HepG2 (cell line): Measurements from ENCODE around the gene UNC119B. TPM values are rescaled to one million over a fixed set of nuclear protein-coding genes. Genes with fewer than 3 reads are reported as not detected.

Experiments used
- ATAC-seq: fragments of 200-7000 bp; cut with Tn5 transposase; 3 replicates; pipeline ENCODE4 v1.9.1; 2020; ENCODE audit warnings: mild to moderate bottlenecking, moderate library complexity
- BruUV-seq: library from RNA; stranded (reverse); fragments of 400-500 nt; replicated peaks from 2 replicates; lab custom pipeline; 2021; lab: Mats Ljungman, UMichigan
- CTCF ChIA-PET: fragments of 300-600 bp; formaldehyde crosslinking; extraction: SDS; loops from one replicate; lab custom pipeline; 2021; ENCODE audit warnings: low total read pairs, inconsistent platforms, low intra/inter-chr PET ratio; lab: Yijun Ruan, JAX
- POLR2A ChIA-PET: fragments of 350-600 bp; sonication (Branson Sonifier 250); formaldehyde crosslinking; loops from one replicate; lab custom pipeline; 2020; ENCODE audit warnings: antibody characterized with exemption, inconsistent platforms; lab: Yijun Ruan, JAX
- DNase-seq: peaks from one replicate; pipeline ENCODE4 v3.0.0-alpha.2; 2015; ENCODE audit warnings: low spot score
- FAIRE-seq: peaks from 3 replicates; lab custom pipeline; 2011; peaks lifted over from hg19 to GRCh38; lab: Jason Lieb, UNC
- H2AFZ ChIP-seq: one replicate; pipeline ENCODE4 v1.6.1; 2011; ENCODE audit warnings: low read length, inconsistent platforms
- H3K27ac ChIP-seq: fragments of 300-600 bp; 3 replicates; pipeline ENCODE4 v1.8.0; 2011; ENCODE audit warnings: mixed run types, mild to moderate bottlenecking, mixed read lengths, low read length, inconsistent platforms; ENCODE audit not compliant: insufficient read depth; ENCODE audit errors: extremely low read length
- H3K27me3 ChIP-seq, 2 experiments: fragments of 200-600 bp in 1 of 2; 2 replicates in 1 of 2; 3 replicates in 1 of 2; pipeline versions ENCODE4 v1.6.0 to v1.8.0; 2011; ENCODE audit warnings: low read length in 2 of 2, mild to moderate bottlenecking in 2 of 2, moderate library complexity in 2 of 2, inconsistent platforms in 1 of 2; ENCODE audit not compliant: insufficient read depth in 2 of 2, control insufficient read depth in 1 of 2
- H3K36me3 ChIP-seq, 2 experiments: fragments of 200-600 bp in 1 of 2; replicated peaks in 1 of 2; 2 replicates in 1 of 2; 3 replicates in 1 of 2; pipeline versions ENCODE4 v1.5.1 to v1.8.0; 2011; ENCODE audit warnings: low read length in 2 of 2, inconsistent platforms in 1 of 2; ENCODE audit not compliant: insufficient read depth in 2 of 2, control insufficient read depth in 1 of 2
- H3K4me1 ChIP-seq: 2 replicates; pipeline ENCODE4 v1.5.1; 2012; ENCODE audit warnings: low read length, inconsistent platforms; ENCODE audit not compliant: insufficient read depth
- H3K4me2 ChIP-seq: 2 replicates; pipeline ENCODE4 v1.6.0; 2011; ENCODE audit warnings: low read depth, low read length, inconsistent platforms
- H3K4me3 ChIP-seq, 3 experiments: fragments of 200-600 bp in 1 of 3; sonication (generic), shearing (Covaris generic) in 1 of 3; replicated peaks in 1 of 3; 2 replicates each; pipeline ENCODE4 v1.5.1; 2011 to 2016; ENCODE audit warnings: low read length in 3 of 3, inconsistent platforms in 2 of 3, low read depth in 2 of 3, mild to moderate bottlenecking in 2 of 3, control low read depth in 1 of 3, mixed read lengths in 1 of 3; ENCODE audit not compliant: insufficient read depth in 1 of 3
- H3K79me2 ChIP-seq: one replicate; pipeline ENCODE4 v1.6.1; 2011; ENCODE audit warnings: low read length, inconsistent platforms; ENCODE audit not compliant: insufficient read depth
- H3K9ac ChIP-seq: 2 replicates; pipeline ENCODE4 v1.6.0; 2011; ENCODE audit warnings: mild to moderate bottlenecking, low read depth, low read length, inconsistent platforms; ENCODE audit not compliant: insufficient read depth
- H3K9me3 ChIP-seq: 2 replicates; pipeline ENCODE4 v1.5.1; 2012; ENCODE audit warnings: mild to moderate bottlenecking, low read length
- H4K20me1 ChIP-seq: 2 replicates; pipeline ENCODE4 v1.6.0; 2011; ENCODE audit warnings: inconsistent platforms, mild to moderate bottlenecking, low read length, moderate library complexity; ENCODE audit not compliant: insufficient read depth
- KLF13 ChIP-seq: sonication (generic); formaldehyde crosslinking; IDR thresholded peaks from 2 replicates; pipeline ENCODE4 v1.4.0; 2020; ENCODE audit warnings: mild to moderate bottlenecking, missing genetic modification reagents
- TBP ChIP-seq: sonication (generic); formaldehyde crosslinking; IDR thresholded peaks from 2 replicates; pipeline ENCODE4 v1.5.0; 2020; ENCODE audit warnings: missing genetic modification reagents
- ZBTB38 ChIP-seq: sonication (generic); formaldehyde crosslinking; IDR thresholded peaks from 2 replicates; pipeline ENCODE4 v1.5.1; 2020; ENCODE audit warnings: mild to moderate bottlenecking, missing genetic modification reagents
- ZBTB7A ChIP-seq: sonication (generic); formaldehyde crosslinking; IDR thresholded peaks from 2 replicates; pipeline ENCODE4 v1.8.0; 2022; ENCODE audit warnings: mild to moderate bottlenecking, missing genetic modification reagents
- ZKSCAN1 ChIP-seq: fragments of 150-350 bp; IDR thresholded peaks from 2 replicates; pipeline ENCODE4 v1.6.1; 2014; ENCODE audit warnings: low read length
- WGBS: methylation state at CpG from one replicate; pipeline ENCODE4 v1.1.6; 2017; ENCODE audit warnings: low lambda C conversion rate; 5-methylcytosine and 5-hydroxymethylcytosine counted together
- in situ Hi-C: cut with HindIII; loops from 2 replicates; pipeline ENCODE4 v1.10.0; 2017; ENCODE audit warnings: low pct_unique_long_range_greater_than_20kb; ENCODE audit not compliant: extremely low pct_ligation_motif_present
- intact Hi-C: fragments of 100-400 bp; cut with micrococcal nuclease; formaldehyde crosslinking; loops from one replicate; pipeline ENCODE4 v1.10.0; 2022; ENCODE audit not compliant: unreplicated experiment
- polyA plus RNA-seq, 8 experiments: library from polyadenylated mRNA; depleted of rRNA in 3 of 8; stranded (reverse) in 7 of 8; unstranded in 1 of 8; fragments of >200 nt; fragmentation: Illumina TruSeq in 4 of 8; extraction: Trizol in 4 of 8; gene quantifications; 2 replicates each; pipeline versions ENCODE4 v1.2.1 to v1.2.3, GENCODE V29; 2011 to 2016; ENCODE audit warnings: low read depth in 4 of 8, missing spikeins in 1 of 8, mixed read lengths in 1 of 8; ENCODE audit not compliant: insufficient read depth in 1 of 8
- total RNA-seq, 5 experiments: library from RNA; depleted of rRNA; stranded (reverse); fragments of >200 nt; fragmentation: Illumina TruSeq; extraction: Trizol; gene quantifications; 2 replicates each; pipeline ENCODE4 v1.2.3, GENCODE V29; 2016; ENCODE audit warnings: low read depth in 1 of 5
- TF ChIP-seq, protein P1 (sequence below): sonication (generic); formaldehyde crosslinking; IDR thresholded peaks from 2 replicates; pipeline ENCODE4 v1.9.0; 2021; ENCODE audit warnings: missing genetic modification reagents, borderline replicate concordance
- TF ChIP-seq, protein P2 (sequence below): sonication (generic); formaldehyde crosslinking; IDR thresholded peaks from 2 replicates; pipeline ENCODE4 v1.8.1; 2022; ENCODE audit warnings: mild to moderate bottlenecking, missing genetic modification reagents

The UNC119B gene
- total and polyA plus RNA-seq, 2 of the 13 experiments (the other 11 are each of a cell fraction or from before 2014, with no cell fraction given): 19.6 to 19.7 TPM

- no peak for FAIRE-seq
- no peak for ATAC-seq
- ChIA-PET POLR2A (no interaction called here), CTCF (no interaction called here)
- no peak for DNase-seq
- Histone ChIP-seq H3K9ac (no peak overlapping the region), H3K4me1 (no peaks in the 10 kb centered on the region), H3K27me3 (peaks cover 1 to 17% of the 10 kb centered on the region in 2 experiments; a peak in 1 of 5 replicates), H4K20me1 (no peaks in the 10 kb centered on the region), H3K36me3 (no peaks in the 10 kb centered on the region), H2AFZ (no peak overlapping the region), H3K79me2 (no peaks in the 10 kb centered on the region), H3K4me3 (no peak overlapping the region), H3K4me2 (no peak overlapping the region), H3K9me3 (no peaks in the 10 kb centered on the region), H3K27ac (no peak overlapping the region)
- BruUV-seq: no TSS peak
- WGBS: 23% methylated on average over 5 of the region's 5 CpGs
- in situ Hi-C loops (no loop called here), intact Hi-C loops (no loop called here)
- TF ChIP-seq KLF13 (CRISPR knock-in tag): no peak
- TF ChIP-seq, protein P1, sequence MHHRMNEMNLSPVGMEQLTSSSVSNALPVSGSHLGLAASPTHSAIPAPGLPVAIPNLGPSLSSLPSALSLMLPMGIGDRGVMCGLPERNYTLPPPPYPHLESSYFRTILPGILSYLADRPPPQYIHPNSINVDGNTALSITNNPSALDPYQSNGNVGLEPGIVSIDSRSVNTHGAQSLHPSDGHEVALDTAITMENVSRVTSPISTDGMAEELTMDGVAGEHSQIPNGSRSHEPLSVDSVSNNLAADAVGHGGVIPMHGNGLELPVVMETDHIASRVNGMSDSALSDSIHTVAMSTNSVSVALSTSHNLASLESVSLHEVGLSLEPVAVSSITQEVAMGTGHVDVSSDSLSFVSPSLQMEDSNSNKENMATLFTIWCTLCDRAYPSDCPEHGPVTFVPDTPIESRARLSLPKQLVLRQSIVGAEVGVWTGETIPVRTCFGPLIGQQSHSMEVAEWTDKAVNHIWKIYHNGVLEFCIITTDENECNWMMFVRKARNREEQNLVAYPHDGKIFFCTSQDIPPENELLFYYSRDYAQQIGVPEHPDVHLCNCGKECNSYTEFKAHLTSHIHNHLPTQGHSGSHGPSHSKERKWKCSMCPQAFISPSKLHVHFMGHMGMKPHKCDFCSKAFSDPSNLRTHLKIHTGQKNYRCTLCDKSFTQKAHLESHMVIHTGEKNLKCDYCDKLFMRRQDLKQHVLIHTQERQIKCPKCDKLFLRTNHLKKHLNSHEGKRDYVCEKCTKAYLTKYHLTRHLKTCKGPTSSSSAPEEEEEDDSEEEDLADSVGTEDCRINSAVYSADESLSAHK (CRISPR knock-in tag): no peak
- TF ChIP-seq TBP: no peak
- TF ChIP-seq, protein P2, sequence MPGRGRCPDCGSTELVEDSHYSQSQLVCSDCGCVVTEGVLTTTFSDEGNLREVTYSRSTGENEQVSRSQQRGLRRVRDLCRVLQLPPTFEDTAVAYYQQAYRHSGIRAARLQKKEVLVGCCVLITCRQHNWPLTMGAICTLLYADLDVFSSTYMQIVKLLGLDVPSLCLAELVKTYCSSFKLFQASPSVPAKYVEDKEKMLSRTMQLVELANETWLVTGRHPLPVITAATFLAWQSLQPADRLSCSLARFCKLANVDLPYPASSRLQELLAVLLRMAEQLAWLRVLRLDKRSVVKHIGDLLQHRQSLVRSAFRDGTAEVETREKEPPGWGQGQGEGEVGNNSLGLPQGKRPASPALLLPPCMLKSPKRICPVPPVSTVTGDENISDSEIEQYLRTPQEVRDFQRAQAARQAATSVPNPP: no peak
- no peak for TF ChIP-seq ZBTB7A
- TF ChIP-seq ZBTB38 (CRISPR knock-in tag): no peak
- peak; percentile 88 for TF ChIP-seq ZKSCAN1
Observed at GRCh38 chr12:120670667-120671066, 39.6 kb upstream of the UNC119B start.
